ENCODE measurements around the gene MCCD1.
A peak's percentile ranks its signal among the peaks of the same experiment; 100 is the strongest.

Gene MCCD1

DNA sequence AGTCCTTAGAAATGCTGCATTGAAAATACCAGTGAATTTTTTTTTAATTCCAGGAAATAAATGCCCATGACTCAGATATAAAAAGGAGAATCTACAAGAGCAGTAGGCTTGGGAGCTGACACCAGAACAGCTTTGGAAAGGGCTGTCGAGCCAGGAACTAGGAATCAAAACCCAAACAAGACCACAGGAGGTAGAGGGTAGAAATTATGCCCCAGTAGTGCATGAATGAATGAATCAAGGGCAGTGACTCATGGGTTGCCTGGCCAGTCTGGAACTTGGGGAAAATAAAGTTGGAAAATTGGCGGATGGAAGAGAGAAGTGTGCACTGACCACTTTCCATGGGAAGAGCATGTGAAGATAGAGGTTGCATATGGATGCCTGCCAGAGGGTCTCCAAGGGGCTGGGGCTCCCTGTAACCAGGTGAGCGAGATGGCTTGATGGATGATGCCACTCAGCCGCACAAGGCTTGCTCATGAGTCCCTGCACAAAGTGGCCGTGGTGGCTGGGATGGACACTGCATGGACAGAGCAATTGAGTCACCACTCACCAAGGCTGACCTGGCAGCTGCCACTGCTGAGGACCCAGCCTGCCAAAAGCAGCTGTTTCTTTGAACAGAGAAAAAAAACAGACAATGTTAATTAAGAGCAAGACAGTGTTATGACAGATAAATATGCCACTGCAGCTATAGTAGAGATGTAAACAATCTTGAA lies 15.2 kb upstream of the MCCD1 start:
- DNase-seq (ENCODE audit: low read depth in 2 of 2) = no peak

DNA sequence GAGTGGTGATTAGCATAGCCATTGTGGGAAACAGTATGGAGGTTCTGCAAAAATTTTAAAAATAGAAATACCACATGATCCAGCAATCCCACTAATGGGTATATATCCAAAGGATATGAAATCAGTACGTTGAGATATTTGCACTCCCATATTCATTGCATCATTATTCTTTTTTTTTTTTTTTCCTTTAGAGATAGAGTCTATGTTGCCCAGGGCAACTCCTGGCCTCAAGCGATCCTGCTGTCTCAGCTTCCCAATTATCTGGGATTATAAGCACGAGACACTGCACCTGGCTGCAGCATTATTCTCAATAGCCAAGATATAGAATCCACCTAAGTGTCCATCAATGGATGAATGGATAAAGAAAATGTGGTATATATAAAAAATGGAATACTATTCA lies 6.9 kb upstream of the MCCD1 start:
- no peak for DNase-seq (ENCODE audit: low read depth in 2 of 2)

DNA sequence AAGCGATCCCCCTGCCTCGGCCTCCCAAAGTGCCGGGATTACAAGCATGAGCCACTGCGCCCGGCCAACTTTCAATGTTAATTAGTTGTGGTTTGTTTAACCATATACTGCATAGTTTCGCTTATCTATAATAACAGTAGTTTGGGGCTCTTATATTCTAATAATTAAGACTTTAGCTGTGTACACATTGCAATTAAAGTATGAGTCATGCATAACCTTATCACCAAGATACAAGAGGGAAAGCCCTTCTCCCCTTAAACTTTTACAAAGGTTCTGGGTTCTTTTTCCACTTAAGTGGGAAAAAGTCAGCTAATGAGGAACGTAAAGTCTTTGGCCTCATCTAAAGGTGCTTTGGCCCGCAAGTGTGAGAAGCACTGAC lies 3.2 kb upstream of the MCCD1 start:
- no peak for DNase-seq (ENCODE audit: low read depth in 2 of 2)

DNA sequence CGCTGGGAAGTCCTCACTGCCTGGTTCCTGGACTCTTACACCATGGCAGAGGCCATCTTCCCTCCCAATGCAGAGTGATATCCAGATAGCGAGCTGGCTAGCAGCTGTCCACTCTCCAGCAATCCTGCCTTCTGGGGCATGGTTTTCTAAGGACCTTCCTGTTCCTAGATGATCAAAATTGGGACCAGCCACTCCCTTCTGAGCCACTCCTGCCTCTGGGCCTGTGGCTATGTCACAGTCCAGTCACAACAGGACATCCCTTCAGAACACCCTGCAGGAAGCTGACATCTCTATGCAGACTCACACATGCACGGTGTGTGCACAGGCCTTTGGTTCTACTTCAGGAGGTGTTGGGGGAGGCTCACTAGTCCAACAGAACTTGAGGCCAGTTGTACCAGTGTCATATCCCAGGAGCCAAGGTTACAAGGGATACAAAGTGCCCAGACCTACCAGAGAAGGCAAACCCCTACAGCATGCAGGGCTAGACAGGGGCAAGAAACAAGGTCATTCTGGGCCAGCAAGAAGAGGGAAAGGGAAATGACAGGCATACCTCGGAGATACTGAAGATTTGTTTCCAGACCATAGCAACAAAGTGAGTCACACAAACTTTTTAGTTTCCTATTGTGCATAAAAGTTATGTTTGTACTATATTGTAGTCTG lies 2.7 kb upstream of the MCCD1 start:
- no peak for DNase-seq (ENCODE audit: low read depth in 2 of 2)

DNA sequence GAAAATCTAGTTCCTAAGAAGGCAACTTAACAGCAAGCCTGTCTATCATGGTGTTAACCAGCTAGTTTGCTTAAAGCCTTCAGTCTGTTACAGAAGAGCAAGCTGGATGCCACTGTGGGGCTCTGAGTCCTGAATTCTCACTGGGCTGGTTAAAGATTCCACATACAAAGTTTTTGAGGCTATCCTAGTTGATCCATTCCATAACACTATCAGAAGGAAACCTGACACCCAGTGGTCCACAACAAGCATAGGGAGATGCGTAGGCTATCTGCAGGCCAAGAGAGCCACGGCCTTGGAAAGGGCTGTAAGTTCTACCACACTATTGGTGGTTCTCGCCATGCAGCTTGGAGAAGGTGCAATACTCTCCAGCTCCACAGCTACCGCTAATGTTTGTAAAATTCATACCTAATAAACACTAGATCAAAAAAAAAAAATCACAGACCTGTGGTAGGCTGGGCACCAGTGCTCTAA lies 420 bp upstream of the MCCD1 start:
- no peak for DNase-seq (ENCODE audit: low read depth in 2 of 2)

DNA sequence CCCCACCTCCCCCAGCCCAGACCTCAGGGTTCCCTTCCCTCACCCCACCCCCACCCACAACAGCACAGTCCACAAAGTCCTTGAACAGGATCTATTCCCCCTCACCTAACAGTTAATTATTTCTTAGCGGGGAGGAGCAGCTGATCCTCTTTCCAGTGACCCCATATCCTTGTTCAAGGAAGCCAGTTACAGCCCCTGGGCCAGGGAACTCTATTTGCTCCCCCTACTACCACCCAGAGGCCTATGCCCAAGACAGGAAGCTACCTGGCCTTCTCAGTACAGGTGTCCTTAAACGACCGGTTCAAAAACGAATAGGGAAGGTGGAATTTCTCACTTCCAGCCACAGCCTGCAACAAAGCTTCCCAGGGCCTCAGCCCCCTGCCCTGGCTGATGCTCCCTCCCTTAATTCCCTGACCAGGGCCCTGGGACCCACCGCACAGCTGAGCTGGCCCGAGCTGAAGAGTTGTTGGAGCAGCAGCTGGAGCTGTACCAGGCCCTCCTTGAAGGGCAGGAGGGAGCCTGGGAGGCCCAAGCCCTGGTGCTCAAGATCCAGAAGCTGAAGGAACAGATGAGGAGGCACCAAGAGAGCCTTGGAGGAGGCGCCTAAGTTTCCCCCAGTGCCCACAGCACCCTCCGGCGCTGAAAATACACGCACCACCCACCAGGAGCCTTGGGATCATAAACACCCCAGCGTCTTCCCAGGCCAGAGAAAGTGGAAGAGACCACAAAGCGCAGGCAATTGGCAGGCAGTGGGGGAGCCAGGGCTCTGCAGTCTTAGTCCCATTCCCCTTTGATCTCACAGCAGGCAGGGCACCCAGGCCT lies 778 bp downstream of the MCCD1 start:
- no peak for DNase-seq (ENCODE audit: low read depth in 2 of 2)

DNA sequence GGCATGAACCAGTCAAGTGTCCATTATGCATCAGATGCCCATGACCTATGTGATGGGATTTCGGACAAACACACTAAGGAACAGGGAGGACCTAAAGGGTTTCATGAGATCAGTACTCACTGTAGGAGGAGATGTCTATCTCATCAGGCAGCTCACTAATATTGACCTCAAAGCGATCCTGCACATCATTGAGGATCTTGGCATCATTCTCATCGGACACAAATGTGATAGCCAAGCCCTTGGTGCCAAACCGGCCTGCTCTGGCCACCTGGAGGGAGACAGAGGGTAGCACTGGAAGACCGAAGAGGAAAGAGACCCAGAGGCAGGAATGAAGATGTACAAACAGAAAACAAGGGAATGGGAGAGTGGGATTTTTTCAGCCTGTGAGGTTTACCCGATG lies 1.9 kb downstream of the MCCD1 start:
- no peak for DNase-seq (ENCODE audit: low read depth in 2 of 2)

DNA sequence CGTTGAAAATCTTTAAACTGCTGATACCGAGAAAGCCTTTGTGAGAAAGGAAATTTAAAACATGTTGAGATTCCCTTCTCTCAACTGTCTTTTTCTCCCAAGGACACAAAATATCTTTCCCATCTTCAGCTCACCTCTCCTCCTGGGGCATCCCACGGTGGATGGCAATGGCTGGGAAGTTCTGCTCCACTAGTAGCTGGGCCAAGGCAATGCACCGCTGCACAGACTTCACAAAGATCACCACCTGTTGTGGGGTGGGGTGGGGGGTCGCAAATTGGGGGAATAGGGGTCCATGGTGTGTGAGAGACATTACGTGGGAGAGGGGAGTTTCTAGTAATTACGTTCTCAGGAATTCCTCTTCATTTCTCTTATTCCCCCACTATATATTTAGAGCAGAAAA lies 2.4 kb downstream of the MCCD1 start:
- no peak for DNase-seq (ENCODE audit: low read depth in 2 of 2)

DNA sequence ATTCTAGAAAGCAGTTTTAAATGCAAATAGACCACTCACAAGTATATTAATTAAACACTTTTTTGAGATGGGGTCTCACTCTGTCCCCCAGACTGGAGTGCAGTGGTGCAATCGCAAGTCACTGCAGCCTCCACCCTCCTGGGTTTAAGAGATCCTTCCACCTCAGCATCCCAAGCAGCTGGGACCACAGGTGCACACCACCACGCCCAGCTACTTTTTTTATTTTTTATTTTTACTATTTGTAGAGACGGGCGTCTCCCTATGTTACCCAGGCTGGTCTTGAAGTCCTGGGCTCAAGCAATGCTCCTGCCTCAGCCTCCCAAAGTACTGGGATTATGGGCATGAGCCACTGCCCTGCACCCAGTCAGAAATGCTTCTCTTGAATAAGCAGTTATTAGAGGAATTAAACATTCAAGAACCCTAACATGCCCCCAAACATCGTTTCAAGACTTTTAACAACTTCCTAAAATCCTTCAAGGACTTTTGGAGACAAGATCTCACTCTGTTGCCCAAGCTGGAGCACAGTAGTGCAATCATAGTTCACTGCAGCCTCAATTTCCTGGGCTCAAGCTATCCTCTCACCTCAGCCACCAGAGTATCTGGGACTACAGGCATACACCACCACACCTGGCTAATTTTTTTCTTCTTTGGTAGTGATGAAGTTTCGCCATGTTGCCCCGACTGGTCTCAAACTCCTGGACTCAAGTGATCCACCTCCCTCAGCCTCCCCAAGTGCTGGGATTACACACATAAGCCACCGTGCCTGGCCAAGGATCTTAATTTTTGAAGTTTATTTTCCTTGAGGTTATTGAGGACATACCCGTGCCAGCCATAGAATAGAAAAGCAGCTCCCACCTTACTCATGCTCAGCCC lies 3.2 kb downstream of the MCCD1 start:
- DNase-seq (ENCODE audit: low read depth in 2 of 2) = no peak

DNA sequence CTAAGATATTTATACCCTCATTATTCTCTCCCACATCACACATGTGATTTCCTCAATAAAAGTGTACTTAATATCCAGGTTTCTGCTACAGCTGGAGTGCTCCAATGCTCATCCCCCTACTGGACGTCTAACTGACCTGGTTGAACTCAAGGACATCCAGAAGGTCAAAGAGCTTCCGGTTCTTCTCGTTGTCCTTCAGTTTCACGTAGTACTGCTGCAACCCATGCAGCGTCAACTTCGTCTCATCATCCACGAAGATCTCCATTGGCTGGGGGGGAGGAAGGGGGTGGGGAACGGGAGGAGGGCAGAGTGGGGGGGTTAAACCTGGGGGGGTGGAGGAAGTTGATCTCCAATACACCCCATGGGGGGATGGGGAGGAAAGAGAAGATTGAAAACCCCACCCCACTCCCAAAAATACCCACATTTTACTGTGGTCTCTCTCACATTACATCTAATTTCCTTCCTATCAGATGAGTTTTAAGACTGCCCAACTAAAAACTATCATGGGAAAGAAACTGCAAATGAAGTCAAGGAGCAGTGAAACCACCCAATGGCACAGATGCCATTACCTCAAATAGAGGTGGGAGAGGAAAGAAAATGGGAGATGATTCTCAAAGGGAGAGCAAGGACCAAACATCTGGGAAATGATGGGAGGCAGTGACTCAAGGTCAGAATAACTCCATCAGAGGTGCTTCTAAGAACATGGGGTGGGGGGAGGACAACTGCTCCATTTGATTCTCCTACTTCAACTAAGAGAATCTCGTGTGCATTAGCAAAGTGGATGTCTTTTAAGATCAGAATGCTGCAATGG lies 4.1 kb downstream of the MCCD1 start:
- DNase-seq (ENCODE audit: low read depth in 2 of 2) = no peak

DNA sequence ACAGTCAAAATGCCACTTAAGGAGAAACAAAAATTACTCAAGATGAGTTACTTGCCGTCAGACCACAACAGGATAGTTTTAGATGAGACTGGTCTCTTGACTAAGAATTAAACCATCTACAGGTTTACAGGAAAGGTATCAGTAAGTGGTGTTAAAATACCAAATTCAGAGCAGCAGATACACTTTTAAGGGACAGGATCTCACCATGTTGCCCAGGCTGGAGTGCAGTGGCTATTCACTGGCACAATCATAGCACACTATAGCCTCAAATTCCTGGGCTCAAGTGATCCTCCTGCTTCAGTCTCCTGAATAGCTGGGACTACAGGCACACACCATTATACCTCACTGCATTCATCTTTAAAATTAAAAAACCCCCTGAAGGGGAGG lies 4.7 kb downstream of the MCCD1 start:
- DNase-seq (ENCODE audit: low read depth in 2 of 2) = no peak

DNA sequence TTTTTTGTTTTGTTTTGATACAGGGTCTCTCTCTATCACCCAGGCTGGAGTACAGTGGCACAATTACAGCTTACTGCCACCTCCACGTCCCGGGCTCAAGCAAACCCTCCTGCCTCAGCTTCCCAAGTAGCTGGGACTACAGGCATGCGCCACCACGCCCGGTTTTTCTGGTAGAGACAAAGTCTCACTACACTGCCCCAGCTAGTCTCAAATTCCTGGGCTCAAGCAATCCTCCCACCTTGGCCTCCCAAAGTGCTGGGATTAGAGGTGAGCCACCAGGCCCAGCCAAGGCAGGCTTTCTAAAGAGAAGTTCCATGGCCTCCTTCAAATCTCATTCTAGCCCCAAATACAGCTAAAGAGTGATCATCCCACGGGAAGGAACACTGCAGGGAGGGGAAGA lies 5.2 kb downstream of the MCCD1 start:
- DNase-seq (ENCODE audit: low read depth in 2 of 2) = no peak

DNA sequence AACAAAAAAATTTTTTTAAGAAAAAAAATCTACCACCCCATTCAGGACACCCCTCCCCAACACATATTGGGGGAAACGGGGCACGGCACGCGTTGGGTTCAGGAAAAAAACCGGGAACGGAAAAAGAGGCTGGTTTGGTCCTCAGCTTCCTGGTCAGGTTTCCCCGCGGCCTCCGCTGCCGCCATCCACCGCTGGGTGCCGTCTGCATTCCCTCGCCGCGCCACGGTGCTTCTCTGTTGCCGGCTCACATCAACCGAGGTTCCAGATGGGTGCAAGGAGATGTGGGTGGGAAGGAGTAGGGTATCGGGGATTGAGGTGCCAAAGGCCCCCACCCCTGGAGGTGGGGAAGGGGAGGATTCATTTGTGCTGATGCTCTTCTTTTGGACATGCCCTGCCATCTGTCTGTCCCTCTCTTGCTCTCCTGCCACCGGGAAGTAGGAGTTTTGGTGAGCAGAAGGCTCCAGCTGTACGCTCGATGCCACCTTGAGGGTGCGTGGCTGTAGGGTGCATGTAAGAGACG lies 5.8 kb downstream of the MCCD1 start:
- DNase-seq (ENCODE audit: low read depth in 2 of 2) = no peak

DNA sequence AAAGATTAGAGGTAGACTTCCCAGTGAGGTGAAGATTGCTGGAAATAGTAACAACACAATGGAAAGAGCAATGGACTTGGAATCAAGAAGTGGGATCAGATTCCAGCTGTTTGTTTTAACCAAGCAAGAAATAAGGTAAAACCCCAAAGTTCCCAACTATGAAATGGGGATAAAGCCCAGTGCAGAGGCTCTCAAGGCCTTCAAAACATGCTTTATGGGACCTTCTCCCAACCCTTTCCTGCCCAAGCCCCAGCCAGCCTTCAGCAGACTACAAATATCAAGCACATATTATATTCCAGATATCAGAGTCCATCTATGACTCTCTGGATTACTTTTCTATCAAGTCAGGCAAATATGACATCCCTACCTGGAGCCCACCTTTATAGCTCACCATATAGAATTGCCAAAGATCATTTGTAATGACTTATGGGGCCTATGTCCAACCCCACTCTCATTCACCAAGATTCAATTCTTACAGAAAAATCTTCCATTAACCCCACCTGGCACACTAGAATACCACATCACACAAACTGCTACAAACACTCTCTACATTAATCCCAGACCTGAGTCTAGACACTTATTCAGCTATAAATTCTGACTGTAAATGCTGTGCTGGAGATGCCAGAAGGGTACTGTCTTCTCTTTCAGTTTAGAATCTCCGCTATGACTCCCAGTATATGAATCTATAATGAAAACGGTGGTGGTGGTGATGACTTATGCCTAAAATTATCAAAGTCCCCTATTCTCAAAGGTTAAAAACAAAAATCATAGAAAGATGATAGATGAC lies 7.0 kb downstream of the MCCD1 start:
- no peak for DNase-seq (ENCODE audit: low read depth in 2 of 2)

DNA sequence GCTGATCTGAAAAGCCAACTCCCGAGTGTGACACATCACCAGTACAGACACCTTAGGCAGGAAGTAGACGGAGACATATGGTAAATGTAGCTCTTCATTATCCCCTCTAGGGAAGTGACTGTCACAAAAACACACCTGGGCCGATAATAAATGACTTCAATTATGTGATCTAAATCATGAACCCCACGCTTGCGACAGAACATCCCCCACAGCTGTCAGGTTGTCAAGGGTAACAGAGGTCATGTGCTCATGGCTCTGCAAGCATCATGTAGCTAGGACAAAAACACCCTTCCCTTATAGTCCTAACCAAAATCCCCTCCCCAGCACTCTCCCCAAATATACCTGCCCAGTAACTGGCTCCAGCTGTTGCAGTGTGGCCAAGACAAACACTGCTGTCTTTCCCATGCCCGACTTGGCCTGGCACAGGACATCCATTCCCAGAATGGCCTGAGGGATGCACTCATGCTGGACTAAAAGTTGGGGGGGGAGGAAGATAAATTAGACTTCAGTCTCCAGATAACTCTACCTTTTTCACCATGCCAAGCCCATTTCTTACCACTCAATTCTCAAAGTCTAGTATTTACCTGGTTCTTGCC lies 10.1 kb downstream of the MCCD1 start:
- DNase-seq (ENCODE audit: low read depth in 2 of 2) = no peak

DNA sequence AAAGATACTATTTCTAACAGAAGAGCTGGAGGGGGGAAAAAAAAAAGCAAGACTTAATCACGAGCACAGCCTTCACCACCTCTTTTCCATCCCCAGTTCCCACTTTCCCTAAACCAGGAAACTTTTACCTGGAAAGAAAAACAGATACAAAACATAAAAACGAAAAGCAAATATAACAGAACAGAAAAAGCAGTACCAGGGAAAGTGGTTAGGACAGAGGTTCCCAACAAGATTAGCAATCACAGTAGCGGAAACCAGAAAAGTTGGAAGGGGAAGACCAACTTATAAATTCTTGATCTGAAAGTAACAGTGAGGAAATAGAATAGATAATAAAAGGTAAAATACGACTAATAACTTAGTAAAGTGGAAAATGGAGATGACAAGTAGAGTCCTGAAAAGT lies 11.9 kb downstream of the MCCD1 start:
- DNase-seq (ENCODE audit: low read depth in 2 of 2) = no peak

DNA sequence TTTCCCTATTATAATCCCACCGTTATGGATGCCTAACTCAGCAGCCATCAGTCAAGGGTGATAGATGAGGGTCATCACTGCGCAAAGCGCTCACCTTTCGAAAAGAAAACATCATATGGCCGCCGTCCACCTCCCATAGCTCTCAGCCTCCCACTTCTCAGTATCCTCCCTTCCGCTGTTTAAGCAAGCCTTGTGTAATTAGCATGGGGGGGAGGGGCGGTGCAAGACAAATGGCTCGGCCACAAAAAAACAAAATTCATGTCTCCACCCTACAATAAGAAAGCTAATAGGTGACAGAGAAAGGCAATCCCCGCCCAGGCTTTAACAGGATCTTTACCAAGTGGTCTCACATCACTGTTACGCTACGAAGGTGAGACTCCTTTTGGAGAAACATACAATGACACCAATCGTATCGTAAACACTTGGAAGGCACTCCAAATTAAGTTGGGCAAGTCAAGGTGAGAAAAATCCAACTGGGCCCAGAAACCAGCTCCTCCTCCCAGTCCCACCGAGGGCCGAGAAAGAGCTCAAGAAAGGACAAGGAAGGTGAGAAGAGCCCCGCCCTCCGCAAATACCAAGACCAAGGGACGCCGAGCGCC lies 12.4 kb downstream of the MCCD1 start:
- DNase-seq (ENCODE audit: low read depth in 2 of 2) = peak; percentile 51 to 53

DNA sequence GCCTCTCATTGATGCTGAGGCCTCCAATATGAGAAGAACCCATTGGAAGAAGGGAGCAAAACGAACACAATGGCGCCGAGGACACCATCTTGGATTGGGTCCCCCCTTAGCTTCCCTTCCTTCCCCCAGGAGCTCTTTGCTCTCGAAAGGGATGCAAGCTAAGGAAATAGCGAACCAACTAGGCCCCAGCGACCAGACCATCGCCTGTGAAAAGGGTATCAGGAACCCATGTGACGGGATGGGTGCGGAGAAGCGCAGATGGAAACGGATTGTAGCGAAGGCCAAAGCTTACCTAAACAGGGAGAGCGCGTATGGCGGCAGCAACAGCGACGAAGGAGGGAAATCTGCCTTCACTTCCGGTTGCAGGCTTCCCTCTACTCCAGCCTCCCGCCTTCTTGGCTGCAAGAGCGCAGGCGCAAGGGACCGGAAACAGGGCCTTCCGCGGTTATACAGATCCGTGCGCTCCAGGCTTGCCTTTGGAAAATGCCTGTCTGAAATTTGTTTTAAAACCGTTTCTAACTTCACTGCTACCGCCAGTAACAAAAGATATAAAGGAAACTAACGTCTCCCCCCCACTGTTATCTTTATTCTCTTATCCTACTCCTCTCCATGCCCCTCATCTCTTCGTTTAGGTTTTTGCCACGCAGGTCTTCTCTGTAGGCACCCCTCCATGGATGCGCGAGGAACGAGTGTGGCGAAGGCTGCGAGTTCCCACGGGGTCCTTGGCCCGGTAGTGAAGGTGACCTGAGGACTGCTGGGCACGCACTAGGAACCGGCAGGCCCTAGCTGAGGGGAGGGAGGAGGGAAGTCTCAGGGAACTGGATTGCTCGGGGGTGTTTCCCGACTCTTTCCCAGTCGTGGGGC lies 13.1 kb downstream of the MCCD1 start, which contains the start of gene DDX39B:
Gene DDX39B, minus strand, starts transcription at position 346 of the 864 bp plus-strand sequence. CDS start 1,471 bp downstream, outside the sequence.
- peak; percentile 83 to 93 for DNase-seq (ENCODE audit: low read depth in 2 of 2)

Data from stimulated activated CD4-positive, alpha-beta T cell treated with anti-CD3 and anti-CD28 coated beads, Interleukin-4, amount 100 ng/mL, for 48 hours (primary cell).